Stomach smooth muscle (tissue), 2 donors: ENCODE results near the gene ARHGAP18.
A peak's percentile ranks its signal among the peaks of the same experiment; 100 is the strongest.

Experiments used
- H3K27ac ChIP-seq: one replicate; pipeline ENCODE4 v1.7.0; 2013; ENCODE audit warnings: mild to moderate bottlenecking, low read length, inconsistent platforms
- H3K27me3 ChIP-seq, 2 donors: one replicate each; pipeline ENCODE4 v1.7.0; 2013; ENCODE audit warnings: low read length in 2 of 2; ENCODE audit not compliant: insufficient read depth in 2 of 2, control insufficient read depth in 1 of 2
- H3K36me3 ChIP-seq, 2 donors: one replicate each; pipeline ENCODE4 v1.7.0; 2013; ENCODE audit warnings: low read length in 2 of 2; ENCODE audit not compliant: control insufficient read depth in 2 of 2, insufficient read depth in 2 of 2
- H3K4me1 ChIP-seq: one replicate; pipeline ENCODE4 v1.7.0; 2013; ENCODE audit warnings: low read length; ENCODE audit not compliant: control insufficient read depth, insufficient read depth
- H3K4me3 ChIP-seq, 2 donors: one replicate each; pipeline ENCODE4 v1.7.0; 2013; ENCODE audit warnings: low read length in 2 of 2
- H3K9ac ChIP-seq, 2 donors: one replicate each; pipeline ENCODE4 v1.7.0; 2013; ENCODE audit warnings: low read length in 2 of 2, mild to moderate bottlenecking in 1 of 2
- H3K9me3 ChIP-seq, 2 donors: one replicate each; pipeline ENCODE4 v1.7.0; 2013; ENCODE audit warnings: low read length in 2 of 2; ENCODE audit not compliant: control insufficient read depth in 2 of 2
- donor health status: healthy.
- donor health status: Pancreatic carcinoma.

Gene ARHGAP18

GRCh38 chr6:129719692-129720091 is 9.7 kb upstream of the ARHGAP18 start:
- H3K27me3 ChIP-seq, result no peaks in the 10 kb centered on the region
- no peak overlapping the region for H3K4me3 ChIP-seq
- H3K9me3 ChIP-seq, result no peaks in the 10 kb centered on the region
- no peak overlapping the region for H3K9ac ChIP-seq
- H3K27ac ChIP-seq, result no peak overlapping the region
- H3K4me1 ChIP-seq, result no peaks in the 10 kb centered on the region
- H3K36me3 ChIP-seq, result no peaks in the 10 kb centered on the region

DNA sequence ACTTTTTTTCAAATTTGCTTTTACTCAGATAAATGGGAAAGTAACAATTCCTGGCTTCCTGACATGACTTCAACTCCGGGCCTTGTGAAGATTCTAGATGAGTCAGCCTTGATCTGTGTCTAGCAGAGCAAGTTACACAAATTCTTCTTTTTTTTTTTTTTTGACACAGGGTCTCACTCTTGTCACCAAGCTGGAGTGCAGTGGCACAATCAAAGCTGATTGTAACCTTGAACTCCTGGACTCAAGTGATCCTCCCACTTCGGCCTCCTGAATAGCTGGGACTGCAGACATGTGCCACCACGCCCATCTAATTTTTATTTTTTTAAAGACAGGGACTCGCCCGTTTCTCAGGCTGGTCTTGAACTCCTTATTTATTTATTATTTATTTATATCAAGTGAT is 7.3 kb upstream of the ARHGAP18 start:
- no peaks in the 10 kb centered on the region for H3K9me3 ChIP-seq
- H3K36me3 ChIP-seq, result no peaks in the 10 kb centered on the region
- H3K27me3 ChIP-seq, result no peaks in the 10 kb centered on the region
- H3K4me1 ChIP-seq, result no peaks in the 10 kb centered on the region
- no peak overlapping the region for H3K4me3 ChIP-seq
- no peak overlapping the region for H3K27ac ChIP-seq
- H3K9ac ChIP-seq, result no peak overlapping the region

DNA sequence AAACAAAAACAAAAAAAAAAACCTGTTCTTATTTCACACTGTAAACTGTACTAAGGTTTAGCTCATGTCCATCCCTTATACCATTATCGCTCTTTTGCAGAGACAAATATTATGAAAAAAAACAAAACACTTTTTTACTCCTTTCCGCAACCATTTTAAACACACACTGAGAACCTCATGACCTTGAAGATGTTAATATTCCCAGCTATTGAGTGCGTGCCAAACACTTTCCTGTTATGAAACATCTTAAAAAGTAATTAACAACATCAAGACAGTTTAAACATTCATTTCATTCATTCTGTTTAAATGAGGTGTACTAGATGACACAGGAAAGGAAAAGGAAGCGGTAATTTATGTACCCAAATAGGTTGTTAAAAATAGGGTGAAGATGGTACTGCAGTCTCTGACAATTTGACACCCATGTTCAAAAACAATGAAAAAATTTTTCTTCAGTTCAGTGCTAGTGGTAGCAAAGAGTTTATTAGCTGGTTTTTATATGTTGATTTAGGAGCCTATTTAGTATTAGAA is 3.9 kb upstream of the ARHGAP18 start:
- peaks cover 9% of the 10 kb centered on the region for H3K4me1 ChIP-seq

DNA sequence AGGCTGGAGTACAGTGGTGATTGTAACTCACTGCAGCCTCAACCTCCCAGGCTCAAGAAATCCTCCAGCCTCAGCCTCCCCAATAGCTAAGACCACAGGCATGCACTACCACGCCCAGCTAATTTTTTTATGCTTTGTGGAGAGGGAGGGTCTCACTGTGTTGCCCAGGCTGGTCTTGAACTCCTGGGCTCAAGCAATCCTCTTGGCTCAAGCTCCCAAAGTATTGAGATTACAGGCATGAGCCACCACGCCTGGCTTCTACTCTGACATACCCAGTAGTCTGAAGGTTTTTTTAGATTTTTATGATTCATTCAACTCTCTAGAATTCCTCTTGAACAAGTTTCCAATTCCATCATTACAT is 1.3 kb upstream of the ARHGAP18 start:
- Histone ChIP-seq H3K9me3 (no peaks in the 10 kb centered on the region), H3K27me3 (no peaks in the 10 kb centered on the region), H3K27ac (no peak overlapping the region), H3K4me1 (peaks cover 9% of the 10 kb centered on the region), H3K4me3 (no peak overlapping the region), H3K9ac (no peak overlapping the region), H3K36me3 (no peaks in the 10 kb centered on the region)

More for the DNA sequence above, 3.9 kb upstream of the ARHGAP18 start:
- H3K4me3 ChIP-seq, result no peak overlapping the region
- no peak overlapping the region for H3K9ac ChIP-seq
- H3K27me3 ChIP-seq, result no peaks in the 10 kb centered on the region
- H3K36me3 ChIP-seq, result no peaks in the 10 kb centered on the region
- no peak overlapping the region for H3K27ac ChIP-seq
- H3K9me3 ChIP-seq, result no peaks in the 10 kb centered on the region

GRCh38 chr6:129710450-129711270 is 683 bp upstream of the ARHGAP18 start:
- Histone ChIP-seq H3K4me1 (peaks cover 9% of the 10 kb centered on the region), H3K36me3 (no peaks in the 10 kb centered on the region), H3K27ac (no peak overlapping the region), H3K9me3 (no peaks in the 10 kb centered on the region), H3K9ac (peak overlapping the region in 1 of 2 donors; percentile 35), H3K27me3 (no peaks in the 10 kb centered on the region), H3K4me3 (peak overlapping the region; percentile 82 to 87)

DNA sequence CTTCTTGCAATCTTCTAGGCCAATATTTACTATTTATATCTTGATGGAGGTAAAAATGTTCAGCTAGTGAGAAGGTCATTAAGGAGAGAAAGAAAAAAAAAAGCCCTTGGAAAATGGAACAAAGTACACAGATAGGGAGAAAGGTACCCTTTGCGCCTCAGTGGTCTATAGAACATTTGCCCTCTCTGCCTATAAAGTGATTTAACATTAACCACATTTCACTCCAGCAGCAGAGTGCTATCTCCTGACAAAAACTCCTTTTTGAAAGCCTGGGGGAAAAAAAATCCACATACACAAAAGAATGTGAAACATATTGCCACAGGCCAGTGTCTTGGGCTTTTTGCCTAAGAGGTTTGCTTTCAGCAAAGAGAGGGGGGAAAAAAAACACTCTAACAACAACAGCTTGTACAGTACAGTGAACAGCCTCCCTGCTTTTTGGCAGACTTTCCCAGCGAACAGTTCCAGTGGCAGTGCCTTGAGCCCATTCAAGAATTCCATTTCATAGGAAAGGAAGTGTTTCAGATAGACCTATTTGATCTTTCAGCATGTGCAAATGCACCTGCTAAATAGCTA is 695 bp downstream of the ARHGAP18 start:
- H3K27ac ChIP-seq, result peak overlapping the region; percentile 56
- no peaks in the 10 kb centered on the region for H3K9me3 ChIP-seq
- peak overlapping the region; percentile 82 to 87 for H3K4me3 ChIP-seq
- no peaks in the 10 kb centered on the region for H3K27me3 ChIP-seq
- peak overlapping the region; percentile 35 to 65 for H3K9ac ChIP-seq
- H3K36me3 ChIP-seq, result no peaks in the 10 kb centered on the region
- H3K4me1 ChIP-seq, result peaks cover 9% of the 10 kb centered on the region

DNA sequence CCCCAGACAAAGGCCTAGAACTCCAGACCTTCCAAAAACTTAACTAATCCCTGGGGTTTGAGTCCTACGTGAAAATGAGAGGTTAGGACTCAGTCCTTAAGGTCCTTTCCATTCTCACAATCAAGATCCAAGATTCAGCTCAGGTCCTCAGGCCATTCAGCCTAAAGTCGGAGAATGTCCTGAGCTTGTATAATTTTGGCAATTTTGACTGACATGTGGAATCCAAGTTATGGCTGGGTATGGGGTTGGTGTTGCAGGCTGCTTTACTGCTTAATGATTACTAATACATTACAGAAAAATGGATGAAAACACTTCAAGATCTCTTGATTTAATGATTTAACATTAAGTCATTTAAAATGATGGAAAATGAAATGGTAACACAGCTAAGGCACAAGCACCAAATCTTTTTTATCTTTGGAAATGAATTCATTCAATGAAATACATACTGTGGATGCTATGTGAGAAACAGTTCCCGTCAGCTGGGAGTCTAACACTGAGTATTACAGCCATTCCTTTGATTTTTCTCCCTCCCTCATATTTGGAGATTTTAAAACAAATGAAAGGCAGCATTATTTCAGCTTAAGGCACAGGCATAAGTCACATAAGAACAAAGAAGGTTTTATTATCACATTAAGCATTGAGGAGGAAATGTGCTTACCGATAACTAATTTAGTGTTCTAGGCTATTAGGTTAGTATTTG is 1.3 kb downstream of the ARHGAP18 start:
- H3K27me3 ChIP-seq, result no peaks in the 10 kb centered on the region
- no peaks in the 10 kb centered on the region for H3K36me3 ChIP-seq
- H3K4me1 ChIP-seq, result peaks cover 9% of the 10 kb centered on the region
- peak overlapping the region; percentile 82 to 87 for H3K4me3 ChIP-seq
- H3K27ac ChIP-seq, result no peak overlapping the region
- H3K9me3 ChIP-seq, result no peaks in the 10 kb centered on the region
- peak overlapping the region; percentile 5 to 35 for H3K9ac ChIP-seq

- H3K9ac ChIP-seq, result no peak overlapping the region
- H3K27me3 ChIP-seq, result no peaks in the 10 kb centered on the region
- no peak overlapping the region for H3K27ac ChIP-seq
- no peaks in the 10 kb centered on the region for H3K36me3 ChIP-seq
- H3K4me3 ChIP-seq, result peak overlapping the region; percentile 7 to 40
- H3K4me1 ChIP-seq, result peaks cover 9% of the 10 kb centered on the region
- no peaks in the 10 kb centered on the region for H3K9me3 ChIP-seq
Observed at GRCh38 chr6:129707882-129708495, 2.0 kb downstream of the ARHGAP18 start.

DNA sequence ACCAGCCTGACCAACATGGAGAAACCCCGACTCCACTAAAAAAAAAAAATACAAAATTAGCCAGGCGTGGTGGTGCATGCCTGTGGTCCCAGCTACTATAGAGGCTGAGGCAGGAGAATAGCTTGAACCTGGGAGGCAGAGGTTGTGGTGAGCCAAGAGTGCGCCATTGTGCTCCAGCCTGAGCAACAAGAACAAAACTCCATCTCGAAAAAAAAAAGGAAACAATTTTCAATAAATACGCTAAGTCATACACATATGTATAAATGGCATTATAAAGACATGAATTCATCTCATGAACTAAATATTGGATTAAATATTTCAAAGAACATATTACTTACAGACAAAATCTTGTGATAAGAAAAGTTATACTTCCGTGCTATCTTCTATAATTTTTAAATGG is 2.9 kb downstream of the ARHGAP18 start:
- H3K4me1 ChIP-seq, result peaks cover 9% of the 10 kb centered on the region
- H3K9me3 ChIP-seq, result no peaks in the 10 kb centered on the region
- H3K9ac ChIP-seq, result no peak overlapping the region
- H3K4me3 ChIP-seq, result no peak overlapping the region
- no peaks in the 10 kb centered on the region for H3K36me3 ChIP-seq
- H3K27ac ChIP-seq, result no peak overlapping the region
- H3K27me3 ChIP-seq, result no peaks in the 10 kb centered on the region

GRCh38 chr6:129705212-129705611 is 4.8 kb downstream of the ARHGAP18 start:
- H3K4me3 ChIP-seq, result no peak overlapping the region
- no peaks in the 10 kb centered on the region for H3K9me3 ChIP-seq
- peaks cover 8% of the 10 kb centered on the region for H3K4me1 ChIP-seq
- H3K9ac ChIP-seq, result no peak overlapping the region
- H3K27ac ChIP-seq, result no peak overlapping the region
- no peaks in the 10 kb centered on the region for H3K27me3 ChIP-seq
- H3K36me3 ChIP-seq, result no peaks in the 10 kb centered on the region
